HepG2 (cell line): ENCODE data around the gene HOXD3. TPM values are rescaled to one million over a fixed set of nuclear protein-coding genes. Genes with fewer than 3 reads are reported as not detected.

Experiments
- ARNT2 ChIP-seq: sonication (generic); formaldehyde crosslinking; IDR thresholded peaks from 2 replicates; pipeline ENCODE4 v1.8.0; 2022; ENCODE audit warnings: mild to moderate bottlenecking, low read depth, missing genetic modification reagents, moderate library complexity
- ATAD3A ChIP-seq: sonication (generic); formaldehyde crosslinking; IDR thresholded peaks from 2 replicates; pipeline ENCODE4 v1.4.0; 2020; ENCODE audit warnings: missing genetic modification reagents
- HNF1B ChIP-seq: sonication (generic); formaldehyde crosslinking; IDR thresholded peaks from 2 replicates; pipeline ENCODE4 v1.5.1; 2020; ENCODE audit warnings: mild to moderate bottlenecking, moderate library complexity, missing genetic modification reagents
- HNRNPK ChIP-seq: fragments of 200-400 bp; formaldehyde crosslinking; IDR thresholded peaks from 2 replicates; pipeline ENCODE4 v1.6.1; 2018; ENCODE audit warnings: low read length, low read depth, moderate library complexity, mild to moderate bottlenecking; ENCODE audit not compliant: poor library complexity, severe bottlenecking
- KDM1A ChIP-seq: IDR thresholded peaks from 2 replicates; pipeline ENCODE4 v1.6.1; 2016; ENCODE audit warnings: missing compliant biosample characterization
- MXD3 ChIP-seq: IDR thresholded peaks from 2 replicates; pipeline ENCODE4 v1.6.1; 2016; ENCODE audit warnings: mild to moderate bottlenecking, missing biosample characterization, missing genetic modification reagents
- RAD21 ChIP-seq: fragments of 450-650 bp; formaldehyde crosslinking; IDR thresholded peaks from 2 replicates; pipeline ENCODE4 v1.5.0; 2020; ENCODE audit warnings: mild to moderate bottlenecking
- ZBTB7A ChIP-seq: sonication (generic); formaldehyde crosslinking; IDR thresholded peaks from 2 replicates; pipeline ENCODE4 v1.8.0; 2022; ENCODE audit warnings: mild to moderate bottlenecking, missing genetic modification reagents
- ZEB1 ChIP-seq: IDR thresholded peaks from 2 replicates; pipeline ENCODE4 v1.6.1; 2012; ENCODE audit warnings: mild to moderate bottlenecking, low read depth, inconsistent platforms; ENCODE audit not compliant: insufficient replicate concordance
- ZFP41 ChIP-seq: sonication (generic); formaldehyde crosslinking; IDR thresholded peaks from 2 replicates; pipeline ENCODE4 v1.4.0; 2020; ENCODE audit warnings: mild to moderate bottlenecking, missing genetic modification reagents, borderline replicate concordance
- ZKSCAN8 ChIP-seq: IDR thresholded peaks from 2 replicates; pipeline ENCODE4 v1.6.1; 2016; ENCODE audit warnings: borderline replicate concordance, missing genetic modification reagents, missing compliant biosample characterization
- ZNF501 ChIP-seq: sonication (generic); formaldehyde crosslinking; IDR thresholded peaks from 2 replicates; pipeline ENCODE4 v1.5.1; 2020; ENCODE audit warnings: mild to moderate bottlenecking, moderate library complexity, missing genetic modification reagents
- ZNF510 ChIP-seq: sonication (generic); formaldehyde crosslinking; IDR thresholded peaks from 2 replicates; pipeline ENCODE4 v1.4.0; 2020; ENCODE audit warnings: low read depth, mild to moderate bottlenecking, missing genetic modification reagents
- ZNF558 ChIP-seq: sonication (generic); formaldehyde crosslinking; IDR thresholded peaks from 2 replicates; pipeline ENCODE4 v1.9.0; 2022; ENCODE audit warnings: mild to moderate bottlenecking, missing genetic modification reagents, borderline replicate concordance
- ZNF577 ChIP-seq: sonication (generic); formaldehyde crosslinking; IDR thresholded peaks from 2 replicates; pipeline ENCODE4 v1.4.0; 2020; ENCODE audit warnings: mild to moderate bottlenecking, low read depth, missing genetic modification reagents, borderline replicate concordance
- ZNF672 ChIP-seq: sonication (generic); formaldehyde crosslinking; IDR thresholded peaks from 2 replicates; pipeline ENCODE4 v1.8.1; 2022; ENCODE audit warnings: missing genetic modification reagents
- ZNF83 ChIP-seq: sonication (generic); formaldehyde crosslinking; IDR thresholded peaks from 2 replicates; pipeline ENCODE4 v1.4.0; 2020; ENCODE audit warnings: missing genetic modification reagents, mild to moderate bottlenecking, borderline replicate concordance
- polyA plus RNA-seq, 8 experiments: library from polyadenylated mRNA; depleted of rRNA in 3 of 8; stranded (reverse) in 7 of 8; unstranded in 1 of 8; fragments of >200 nt; fragmentation: Illumina TruSeq in 4 of 8; extraction: Trizol in 4 of 8; gene quantifications; 2 replicates each; pipeline versions ENCODE4 v1.2.1 to v1.2.3, GENCODE V29; 2011 to 2016; ENCODE audit warnings: low read depth in 4 of 8, missing spikeins in 1 of 8, mixed read lengths in 1 of 8; ENCODE audit not compliant: insufficient read depth in 1 of 8
- total RNA-seq, 5 experiments: library from RNA; depleted of rRNA; stranded (reverse); fragments of >200 nt; fragmentation: Illumina TruSeq; extraction: Trizol; gene quantifications; 2 replicates each; pipeline ENCODE4 v1.2.3, GENCODE V29; 2016; ENCODE audit warnings: low read depth in 1 of 5
- TF ChIP-seq, protein P1 (sequence below): sonication (generic); formaldehyde crosslinking; IDR thresholded peaks from 2 replicates; pipeline ENCODE4 v1.8.1; 2022; ENCODE audit warnings: low read depth, mild to moderate bottlenecking, missing genetic modification reagents
- TF ChIP-seq, protein P2 (sequence below): sonication (generic); formaldehyde crosslinking; IDR thresholded peaks from 2 replicates; pipeline ENCODE4 v1.4.0; 2020; ENCODE audit warnings: missing genetic modification reagents

HOXD3 gene
- total and polyA plus RNA-seq, 2 of the 13 experiments (the other 11 are each of a cell fraction or from before 2014, with no cell fraction given), result 0.05 to 0.09 TPM

- TF ChIP-seq HNRNPK (no peak), ATAD3A (CRISPR knock-in tag) (no peak), ZNF83 (CRISPR knock-in tag) (no peak), KDM1A (CRISPR knock-in tag) (no peak), ZNF510 (CRISPR knock-in tag) (no peak), RAD21 (CRISPR knock-in tag) (no peak), HNF1B (CRISPR knock-in tag) (no peak), ZBTB7A (CRISPR knock-in tag) (no peak), ARNT2 (CRISPR knock-in tag) (no peak), ZKSCAN8 (CRISPR knock-in tag) (0 out of 2 replicates have a peak, but pooled peaks have one; percentile 57), ZNF501 (no peak), MXD3 (CRISPR knock-in tag) (no peak), ZFP41 (CRISPR knock-in tag) (no peak), ZNF672 (CRISPR knock-in tag) (no peak), ZNF577 (CRISPR knock-in tag) (no peak), ZEB1 (no peak), ZNF558 (CRISPR knock-in tag) (no peak)
- TF ChIP-seq, protein P1, sequence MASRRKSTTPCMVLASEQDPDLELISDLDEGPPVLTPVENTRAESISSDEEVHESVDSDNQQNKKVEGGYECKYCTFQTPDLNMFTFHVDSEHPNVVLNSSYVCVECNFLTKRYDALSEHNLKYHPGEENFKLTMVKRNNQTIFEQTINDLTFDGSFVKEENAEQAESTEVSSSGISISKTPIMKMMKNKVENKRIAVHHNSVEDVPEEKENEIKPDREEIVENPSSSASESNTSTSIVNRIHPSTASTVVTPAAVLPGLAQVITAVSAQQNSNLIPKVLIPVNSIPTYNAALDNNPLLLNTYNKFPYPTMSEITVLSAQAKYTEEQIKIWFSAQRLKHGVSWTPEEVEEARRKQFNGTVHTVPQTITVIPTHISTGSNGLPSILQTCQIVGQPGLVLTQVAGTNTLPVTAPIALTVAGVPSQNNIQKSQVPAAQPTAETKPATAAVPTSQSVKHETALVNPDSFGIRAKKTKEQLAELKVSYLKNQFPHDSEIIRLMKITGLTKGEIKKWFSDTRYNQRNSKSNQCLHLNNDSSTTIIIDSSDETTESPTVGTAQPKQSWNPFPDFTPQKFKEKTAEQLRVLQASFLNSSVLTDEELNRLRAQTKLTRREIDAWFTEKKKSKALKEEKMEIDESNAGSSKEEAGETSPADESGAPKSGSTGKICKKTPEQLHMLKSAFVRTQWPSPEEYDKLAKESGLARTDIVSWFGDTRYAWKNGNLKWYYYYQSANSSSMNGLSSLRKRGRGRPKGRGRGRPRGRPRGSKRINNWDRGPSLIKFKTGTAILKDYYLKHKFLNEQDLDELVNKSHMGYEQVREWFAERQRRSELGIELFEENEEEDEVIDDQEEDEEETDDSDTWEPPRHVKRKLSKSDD, result no peak
- TF ChIP-seq, protein P2, sequence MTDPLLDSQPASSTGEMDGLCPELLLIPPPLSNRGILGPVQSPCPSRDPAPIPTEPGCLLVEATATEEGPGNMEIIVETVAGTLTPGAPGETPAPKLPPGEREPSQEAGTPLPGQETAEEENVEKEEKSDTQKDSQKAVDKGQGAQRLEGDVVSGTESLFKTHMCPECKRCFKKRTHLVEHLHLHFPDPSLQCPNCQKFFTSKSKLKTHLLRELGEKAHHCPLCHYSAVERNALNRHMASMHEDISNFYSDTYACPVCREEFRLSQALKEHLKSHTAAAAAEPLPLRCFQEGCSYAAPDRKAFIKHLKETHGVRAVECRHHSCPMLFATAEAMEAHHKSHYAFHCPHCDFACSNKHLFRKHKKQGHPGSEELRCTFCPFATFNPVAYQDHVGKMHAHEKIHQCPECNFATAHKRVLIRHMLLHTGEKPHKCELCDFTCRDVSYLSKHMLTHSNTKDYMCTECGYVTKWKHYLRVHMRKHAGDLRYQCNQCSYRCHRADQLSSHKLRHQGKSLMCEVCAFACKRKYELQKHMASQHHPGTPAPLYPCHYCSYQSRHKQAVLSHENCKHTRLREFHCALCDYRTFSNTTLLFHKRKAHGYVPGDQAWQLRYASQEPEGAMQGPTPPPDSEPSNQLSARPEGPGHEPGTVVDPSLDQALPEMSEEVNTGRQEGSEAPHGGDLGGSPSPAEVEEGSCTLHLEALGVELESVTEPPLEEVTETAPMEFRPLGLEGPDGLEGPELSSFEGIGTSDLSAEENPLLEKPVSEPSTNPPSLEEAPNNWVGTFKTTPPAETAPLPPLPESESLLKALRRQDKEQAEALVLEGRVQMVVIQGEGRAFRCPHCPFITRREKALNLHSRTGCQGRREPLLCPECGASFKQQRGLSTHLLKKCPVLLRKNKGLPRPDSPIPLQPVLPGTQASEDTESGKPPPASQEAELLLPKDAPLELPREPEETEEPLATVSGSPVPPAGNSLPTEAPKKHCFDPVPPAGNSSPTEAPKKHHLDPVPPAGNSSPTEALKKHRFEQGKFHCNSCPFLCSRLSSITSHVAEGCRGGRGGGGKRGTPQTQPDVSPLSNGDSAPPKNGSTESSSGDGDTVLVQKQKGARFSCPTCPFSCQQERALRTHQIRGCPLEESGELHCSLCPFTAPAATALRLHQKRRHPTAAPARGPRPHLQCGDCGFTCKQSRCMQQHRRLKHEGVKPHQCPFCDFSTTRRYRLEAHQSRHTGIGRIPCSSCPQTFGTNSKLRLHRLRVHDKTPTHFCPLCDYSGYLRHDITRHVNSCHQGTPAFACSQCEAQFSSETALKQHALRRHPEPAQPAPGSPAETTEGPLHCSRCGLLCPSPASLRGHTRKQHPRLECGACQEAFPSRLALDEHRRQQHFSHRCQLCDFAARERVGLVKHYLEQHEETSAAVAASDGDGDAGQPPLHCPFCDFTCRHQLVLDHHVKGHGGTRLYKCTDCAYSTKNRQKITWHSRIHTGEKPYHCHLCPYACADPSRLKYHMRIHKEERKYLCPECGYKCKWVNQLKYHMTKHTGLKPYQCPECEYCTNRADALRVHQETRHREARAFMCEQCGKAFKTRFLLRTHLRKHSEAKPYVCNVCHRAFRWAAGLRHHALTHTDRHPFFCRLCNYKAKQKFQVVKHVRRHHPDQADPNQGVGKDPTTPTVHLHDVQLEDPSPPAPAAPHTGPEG (CRISPR knock-in tag), result no peak
These were observed 15.9 kb downstream of the HOXD3 start (continued) for GRCh38 chr2:176172895-176173566.
